HCT116 (cell line): ENCODE measurements around the gene SMTN. TPM values are rescaled to one million over a fixed set of nuclear protein-coding genes. Genes with fewer than 3 reads are reported as not detected.
"Not testable (repeated sequence)": the region's sequence is repeated elsewhere in the genome, so short reads cannot be mapped to it uniquely, and the experiment has no call there.

ENCODE experiments used
- ATAC-seq: fragments of 200-7000 bp; cut with Tn5 transposase; 2 replicates; pipeline ENCODE4 v1.9.1; 2020; ENCODE audit warnings: mild to moderate bottlenecking, moderate library complexity
- BruUV-seq: library from RNA; stranded (reverse); fragments of 400-500 nt; replicated peaks from 2 replicates; lab custom pipeline; 2021; lab: Mats Ljungman, UMichigan
- CTCF ChIA-PET: fragments of 300-600 bp; sonication (Branson Sonifier 250); formaldehyde crosslinking; loops from one replicate; lab custom pipeline; 2021; ENCODE audit warnings: antibody characterized with exemption; lab: Charles Lee
- POLR2A ChIA-PET: fragments of 300-600, 350-600 bp; sonication (Branson Sonifier 250); formaldehyde crosslinking; loops from one replicate; lab custom pipeline; 2021; ENCODE audit warnings: antibody characterized with exemption; lab: Charles Lee
- RAD21 ChIA-PET, 2 experiments: fragments of 300-600 bp; sonication (Branson Sonifier 250); formaldehyde crosslinking; loops; one replicate each; lab custom pipeline; 2023; ENCODE audit warnings: low total read pairs in 2 of 2; ENCODE audit not compliant: uncharacterized antibody in 2 of 2, unreplicated experiment in 2 of 2, low non-redundant PET in 1 of 2; lab: Charles Lee
- DNase-seq: peaks from one replicate; pipeline ENCODE4 v3.0.0-alpha.2; 2010; ENCODE audit warnings: low read depth, low spot score
- H2AFZ ChIP-seq: fragments of 200-600 bp; shearing (Covaris generic), sonication (generic); 2 replicates; pipeline ENCODE4 v1.6.1; 2017; ENCODE audit warnings: low read depth, mixed run types, mixed read lengths, antibody characterized with exemption, low read length; ENCODE audit not compliant: poor library complexity, severe bottlenecking
- H3K27ac ChIP-seq: 2 replicates; pipeline ENCODE4 v1.5.1; 2012; ENCODE audit warnings: low read depth, low read length
- H3K27me3 ChIP-seq: fragments of 200-600 bp; sonication (generic); 2 replicates; pipeline ENCODE4 v1.6.1; 2016; ENCODE audit warnings: mixed run types, low read length, mixed read lengths; ENCODE audit not compliant: insufficient read depth
- H3K36me3 ChIP-seq, 2 experiments: fragments of 200-500 bp in 1 of 2; fragments of 200-600 bp in 1 of 2; sonication (Bioruptor generic) in 1 of 2; sonication (generic) in 1 of 2; 2 replicates each; pipeline versions ENCODE4 v1.5.1 to v1.6.1; 2014 to 2016; ENCODE audit warnings: low read length in 2 of 2, inconsistent platforms in 1 of 2, mixed read lengths in 1 of 2, mixed run types in 1 of 2; ENCODE audit not compliant: insufficient read depth in 2 of 2, control insufficient read depth in 1 of 2
- H3K4me1 ChIP-seq, 2 experiments: fragments of 200-600 bp in 1 of 2; sonication (generic) in 1 of 2; 2 replicates each; pipeline versions ENCODE4 v1.5.1 to v1.6.1; 2012 to 2017; ENCODE audit warnings: low read length in 2 of 2, inconsistent platforms in 1 of 2, mild to moderate bottlenecking in 1 of 2, mixed read lengths in 1 of 2, mixed run types in 1 of 2, moderate library complexity in 1 of 2; ENCODE audit not compliant: insufficient read depth in 2 of 2, control insufficient read depth in 1 of 2
- H3K4me2 ChIP-seq: fragments of 200-600 bp; sonication (generic); 2 replicates; pipeline ENCODE4 v1.6.1; 2017; ENCODE audit warnings: mixed run types, low read length, mixed read lengths
- H3K4me3 ChIP-seq, 2 experiments: fragments of 200-600 bp in 1 of 2; sonication (generic) in 1 of 2; replicated peaks in 1 of 2; 2 replicates each; pipeline ENCODE4 v1.5.1; 2011 to 2016; ENCODE audit warnings: low read length in 2 of 2, control low read depth in 1 of 2, low read depth in 1 of 2, mild to moderate bottlenecking in 1 of 2, mixed read lengths in 1 of 2, mixed run types in 1 of 2
- H3K79me2 ChIP-seq: fragments of 200-600 bp; sonication (generic); 2 replicates; pipeline ENCODE4 v1.6.1; 2017; ENCODE audit warnings: mild to moderate bottlenecking, mixed run types, low read length, moderate library complexity, mixed read lengths; ENCODE audit not compliant: insufficient read depth
- H3K9ac ChIP-seq: fragments of 200-600 bp; sonication (generic); 2 replicates; pipeline ENCODE4 v1.6.1; 2016; ENCODE audit warnings: low read length, mixed read lengths
- H3K9me2 ChIP-seq: fragments of 200-600 bp; sonication (generic), shearing (Covaris generic); 2 replicates; pipeline ENCODE4 v1.6.1; 2017; ENCODE audit warnings: mixed run types, mild to moderate bottlenecking, moderate library complexity; ENCODE audit not compliant: insufficient read depth
- H3K9me3 ChIP-seq, 2 experiments: fragments of 200-500 bp in 1 of 2; fragments of 200-600 bp in 1 of 2; sonication (Bioruptor generic) in 1 of 2; sonication (generic) in 1 of 2; 2 replicates each; pipeline ENCODE4 v1.6.1; 2014 to 2017; ENCODE audit warnings: low read length in 2 of 2, mixed read lengths in 2 of 2, inconsistent platforms in 1 of 2, low read depth in 1 of 2, mild to moderate bottlenecking in 1 of 2, mixed run types in 1 of 2, moderate library complexity in 1 of 2; ENCODE audit not compliant: control insufficient read depth in 1 of 2, insufficient read depth in 1 of 2
- H4K20me1 ChIP-seq: fragments of 200-600 bp; sonication (generic), shearing (Covaris generic); 2 replicates; pipeline ENCODE4 v1.6.1; 2017; ENCODE audit warnings: mixed run types, mild to moderate bottlenecking, moderate library complexity; ENCODE audit not compliant: insufficient read depth
- CEBPB ChIP-seq: IDR thresholded peaks from 2 replicates; pipeline ENCODE4 v1.6.1; 2012; ENCODE audit warnings: low read depth
- EZH2 ChIP-seq: fragments of 200-600 bp; sonication (generic); IDR thresholded peaks from 2 replicates; pipeline ENCODE4 v1.6.1; 2017; ENCODE audit warnings: antibody characterized with exemption, mixed run types
- JUND ChIP-seq: IDR thresholded peaks from 2 replicates; pipeline ENCODE4 v1.6.1; 2012
- POLR2A ChIP-seq: IDR thresholded peaks from 2 replicates; pipeline ENCODE4 v1.7.0; 2011; ENCODE audit warnings: borderline replicate concordance; ENCODE audit not compliant: insufficient read depth, insufficient read length; ENCODE audit errors: extremely low read depth
- POLR2AphosphoS5 ChIP-seq: IDR thresholded peaks from 2 replicates; pipeline ENCODE4 v1.6.1; 2011; ENCODE audit warnings: mild to moderate bottlenecking, low read depth, low read length, moderate library complexity
- TCF7L2 ChIP-seq: IDR thresholded peaks from 2 replicates; pipeline ENCODE4 v1.7.0; 2011; ENCODE audit warnings: borderline replicate concordance, inconsistent platforms; ENCODE audit not compliant: insufficient read depth, insufficient read length; ENCODE audit errors: extremely low read depth
- YY1 ChIP-seq: IDR thresholded peaks from 2 replicates; pipeline ENCODE4 v1.6.1; 2011; ENCODE audit warnings: low read length, low read depth, moderate library complexity, mild to moderate bottlenecking; ENCODE audit not compliant: insufficient replicate concordance; ENCODE audit errors: extremely low read depth
- ZBTB33 ChIP-seq: IDR thresholded peaks from 2 replicates; pipeline ENCODE4 v1.6.1; 2011; ENCODE audit warnings: mild to moderate bottlenecking, low read length, moderate library complexity; ENCODE audit not compliant: insufficient replicate concordance; ENCODE audit errors: extremely low read depth
- ZFX ChIP-seq: fragments of 450-650 bp; IDR thresholded peaks from 2 replicates; pipeline ENCODE4 v1.6.1; 2017
- ZNF274 ChIP-seq: fragments of 200-500 bp; sonication (Bioruptor generic); IDR thresholded peaks from 2 replicates; pipeline ENCODE4 v1.6.1; 2014; ENCODE audit warnings: mild to moderate bottlenecking, low read depth, low read length, inconsistent platforms
- intact Hi-C: fragments of 100-400 bp; cut with micrococcal nuclease; formaldehyde crosslinking; loops from 2 replicates; pipeline ENCODE4 v1.10.0; 2022
- total RNA-seq: library from RNA; stranded (reverse); gene quantifications from one replicate; pipeline ENCODE4 v1.2.1, GENCODE V29; 2021; ENCODE audit not compliant: unreplicated experiment
- TF ChIP-seq, protein P1 (sequence below), 3 experiments: fragments of 200-600 bp in 1 of 3; sonication (generic) in 1 of 3; IDR thresholded peaks in 2 of 3; conservative IDR thresholded peaks in 1 of 3; 2 replicates each; pipeline ENCODE4 v1.5.1; 2012 to 2017; ENCODE audit warnings: low read depth in 2 of 3, low read length in 2 of 3, antibody characterized with exemption in 1 of 3, borderline replicate concordance in 1 of 3, control low read depth in 1 of 3, mild to moderate bottlenecking in 1 of 3, mixed read lengths in 1 of 3, mixed run types in 1 of 3, moderate library complexity in 1 of 3; ENCODE audit not compliant: insufficient read depth in 1 of 3

SMTN gene
- total RNA-seq, 1 experiment from 2014 or later = 148 TPM

GRCh38 chr22:31056986-31057599 is 24.0 kb upstream of the SMTN start:
- Histone ChIP-seq H3K27me3 (no peaks in the 10 kb centered on the region), H3K79me2 (no peaks in the 10 kb centered on the region), H2AFZ (no peak overlapping the region), H3K9me2 (no peaks in the 10 kb centered on the region), H3K4me2 (no peak overlapping the region), H3K36me3 (no peaks in the 10 kb centered on the region), H3K4me1 (peaks cover 0 to 20% of the 10 kb centered on the region in 2 experiments; a peak in 2 of 4 replicates), H4K20me1 (no peaks in the 10 kb centered on the region), H3K4me3 (no peak overlapping the region), H3K27ac (no peak overlapping the region), H3K9ac (no peak overlapping the region), H3K9me3 (no peaks in the 10 kb centered on the region)
- intact Hi-C loops = no loop called here
- TF ChIP-seq ZBTB33 (no peak), YY1 (no peak), CEBPB (no peak), ZNF274 (no peak), EZH2 (no peak), POLR2AphosphoS5 (no peak), TCF7L2 (no peak), POLR2A (no peak), JUND (no peak), ZFX (no peak)
- TF ChIP-seq, protein P1, sequence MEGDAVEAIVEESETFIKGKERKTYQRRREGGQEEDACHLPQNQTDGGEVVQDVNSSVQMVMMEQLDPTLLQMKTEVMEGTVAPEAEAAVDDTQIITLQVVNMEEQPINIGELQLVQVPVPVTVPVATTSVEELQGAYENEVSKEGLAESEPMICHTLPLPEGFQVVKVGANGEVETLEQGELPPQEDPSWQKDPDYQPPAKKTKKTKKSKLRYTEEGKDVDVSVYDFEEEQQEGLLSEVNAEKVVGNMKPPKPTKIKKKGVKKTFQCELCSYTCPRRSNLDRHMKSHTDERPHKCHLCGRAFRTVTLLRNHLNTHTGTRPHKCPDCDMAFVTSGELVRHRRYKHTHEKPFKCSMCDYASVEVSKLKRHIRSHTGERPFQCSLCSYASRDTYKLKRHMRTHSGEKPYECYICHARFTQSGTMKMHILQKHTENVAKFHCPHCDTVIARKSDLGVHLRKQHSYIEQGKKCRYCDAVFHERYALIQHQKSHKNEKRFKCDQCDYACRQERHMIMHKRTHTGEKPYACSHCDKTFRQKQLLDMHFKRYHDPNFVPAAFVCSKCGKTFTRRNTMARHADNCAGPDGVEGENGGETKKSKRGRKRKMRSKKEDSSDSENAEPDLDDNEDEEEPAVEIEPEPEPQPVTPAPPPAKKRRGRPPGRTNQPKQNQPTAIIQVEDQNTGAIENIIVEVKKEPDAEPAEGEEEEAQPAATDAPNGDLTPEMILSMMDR (IDR thresholded peaks at IDR 0.05 in 2 of 3, conservative IDR thresholded peaks at IDR 0.05 in 1 of 3; ENCODE audit: borderline replicate concordance in 1 of 3, insufficient read depth in 1 of 3, low read depth in 2 of 3, low read length in 2 of 3) = no peak
- DNase-seq (no peak), ATAC-seq (no peak)
- ChIA-PET RAD21 (no interaction called here), POLR2A (interaction anchor here (0.7 kb wide), 1 partner anchor 311 kb away, joined by 3 read pairs; no protein-coding TSS in a partner anchor), CTCF (no interaction called here)
- no TSS peak for BruUV-seq

GRCh38 chr22:31059663-31060062 is 21.5 kb upstream of the SMTN start:
- H3K9me3 ChIP-seq, intact Hi-C loops, H3K27ac ChIP-seq, ATAC-seq, H3K27me3 ChIP-seq, H4K20me1 ChIP-seq, H3K4me2 ChIP-seq, POLR2A ChIA-PET, H3K79me2 ChIP-seq, CTCF ChIA-PET, BruUV-seq, DNase-seq, H3K9ac ChIP-seq, RAD21 ChIA-PET, H3K36me3 ChIP-seq, H2AFZ ChIP-seq, H3K9me2 ChIP-seq, H3K4me3 ChIP-seq: not testable (repeated sequence)
- peaks cover 5 to 34% of the 10 kb centered on the region in 2 experiments; a peak in 3 of 4 replicates for H3K4me1 ChIP-seq
